OCI-LY3 (cell line): ENCODE data around the gene CHRM3.
A peak's percentile ranks its signal among the peaks of the same experiment; 100 is the strongest.
"Not testable (repeated sequence)": the region's sequence is repeated elsewhere in the genome, so short reads cannot be mapped to it uniquely, and the experiment has no call there.

Experiments
- H2AFZ ChIP-seq: fragments of 200-600, 300-600 bp; shearing (Covaris generic); 2 replicates; pipeline ENCODE4 v1.6.0; 2014; ENCODE audit warnings: antibody characterized with exemption, low read depth, low read length
- H3K27ac ChIP-seq: fragments of 200-600, 300-600 bp; sonication (generic); 2 replicates; pipeline ENCODE4 v1.5.1; 2014; ENCODE audit warnings: mild to moderate bottlenecking, low read length, moderate library complexity, mixed read lengths
- H3K27me3 ChIP-seq: fragments of 200-600, 300-600 bp; sonication (generic); 2 replicates; pipeline ENCODE4 v1.6.1; 2014; ENCODE audit warnings: low read depth, low read length, mixed read lengths
- H3K36me3 ChIP-seq: fragments of 200-600, 300-600 bp; sonication (generic); replicated peaks from 2 replicates; pipeline ENCODE3; 2014; ENCODE audit warnings: low read depth, low read length, mixed read lengths
- H3K4me1 ChIP-seq: fragments of 300-600, 200-600 bp; sonication (generic); 2 replicates; pipeline ENCODE4 v1.6.1; 2014; ENCODE audit warnings: low read length, mixed read lengths
- H3K4me2 ChIP-seq: fragments of 200-600, 300-600 bp; sonication (generic); 2 replicates; pipeline ENCODE4 v1.6.1; 2014; ENCODE audit warnings: low read length, mixed read lengths
- H3K4me3 ChIP-seq: fragments of 300-600, 200-600 bp; sonication (generic); 2 replicates; pipeline ENCODE4 v1.5.1; 2014; ENCODE audit warnings: antibody characterized with exemption, mild to moderate bottlenecking, low read length, moderate library complexity
- H3K79me2 ChIP-seq: fragments of 300-600, 200-600 bp; shearing (Covaris generic); 2 replicates; pipeline ENCODE4 v1.6.1; 2014; ENCODE audit warnings: mild to moderate bottlenecking, low read length, mixed read lengths
- H3K9ac ChIP-seq: fragments of 300-600, 200-600 bp; shearing (Covaris generic); 2 replicates; pipeline ENCODE4 v1.6.0; 2014; ENCODE audit warnings: mild to moderate bottlenecking, low read length, moderate library complexity
- H3K9me3 ChIP-seq: fragments of 200-600, 300-600 bp; shearing (Covaris generic); 2 replicates; pipeline ENCODE4 v1.6.1; 2014; ENCODE audit warnings: low read length, mixed read lengths; ENCODE audit not compliant: insufficient read depth
- H4K20me1 ChIP-seq: fragments of 200-600, 300-600 bp; sonication (generic); 2 replicates; pipeline ENCODE4 v1.6.1; 2016; ENCODE audit warnings: low read length, mixed read lengths; ENCODE audit not compliant: insufficient read depth
- EZH2phosphoT487 ChIP-seq: fragments of 200-600 bp; shearing (Covaris generic); IDR thresholded peaks from 2 replicates; pipeline ENCODE4 v1.6.1; 2018; ENCODE audit warnings: antibody characterized with exemption, mixed run types, low read depth
- TF ChIP-seq, protein P1 (sequence below): fragments of 200-600, 300-600 bp; sonication (generic); IDR thresholded peaks from 2 replicates; pipeline ENCODE4 v1.5.1; 2014; ENCODE audit warnings: antibody characterized with exemption, low read length, low read depth

Gene CHRM3

DNA sequence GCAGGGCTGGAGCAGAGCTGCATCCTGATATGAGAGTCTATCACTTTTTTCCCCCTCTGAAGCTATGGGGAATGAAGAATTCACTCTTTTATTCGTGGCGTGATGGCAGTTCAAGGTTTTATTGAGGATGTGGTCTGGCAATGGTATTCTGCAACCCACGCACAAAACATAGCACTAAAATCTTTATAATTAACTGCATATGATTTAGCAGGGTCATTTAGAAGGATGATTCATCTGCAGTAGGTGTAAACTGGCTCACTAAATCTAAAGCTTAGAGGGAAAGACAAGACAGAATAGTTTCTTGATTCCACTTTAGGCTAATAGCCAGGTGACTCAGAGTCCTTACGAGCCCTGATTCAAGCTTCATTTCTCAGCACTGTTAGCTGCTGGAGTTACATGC, 25.0 kb upstream of the CHRM3 start:
- Histone ChIP-seq H3K36me3 (no peaks in the 10 kb centered on the region), H3K4me3 (no peak overlapping the region), H3K79me2 (no peaks in the 10 kb centered on the region), H3K4me1 (peaks cover 12% of the 10 kb centered on the region), H3K4me2 (no peak overlapping the region), H3K27ac (no peak overlapping the region), H4K20me1 (no peaks in the 10 kb centered on the region), H2AFZ (no peak overlapping the region), H3K9ac (no peak overlapping the region), H3K9me3 (no peaks in the 10 kb centered on the region), H3K27me3 (peaks cover 11% of the 10 kb centered on the region; the same call in 1 of the 2 replicates)
- TF ChIP-seq EZH2phosphoT487, result no peak
- TF ChIP-seq, protein P1, sequence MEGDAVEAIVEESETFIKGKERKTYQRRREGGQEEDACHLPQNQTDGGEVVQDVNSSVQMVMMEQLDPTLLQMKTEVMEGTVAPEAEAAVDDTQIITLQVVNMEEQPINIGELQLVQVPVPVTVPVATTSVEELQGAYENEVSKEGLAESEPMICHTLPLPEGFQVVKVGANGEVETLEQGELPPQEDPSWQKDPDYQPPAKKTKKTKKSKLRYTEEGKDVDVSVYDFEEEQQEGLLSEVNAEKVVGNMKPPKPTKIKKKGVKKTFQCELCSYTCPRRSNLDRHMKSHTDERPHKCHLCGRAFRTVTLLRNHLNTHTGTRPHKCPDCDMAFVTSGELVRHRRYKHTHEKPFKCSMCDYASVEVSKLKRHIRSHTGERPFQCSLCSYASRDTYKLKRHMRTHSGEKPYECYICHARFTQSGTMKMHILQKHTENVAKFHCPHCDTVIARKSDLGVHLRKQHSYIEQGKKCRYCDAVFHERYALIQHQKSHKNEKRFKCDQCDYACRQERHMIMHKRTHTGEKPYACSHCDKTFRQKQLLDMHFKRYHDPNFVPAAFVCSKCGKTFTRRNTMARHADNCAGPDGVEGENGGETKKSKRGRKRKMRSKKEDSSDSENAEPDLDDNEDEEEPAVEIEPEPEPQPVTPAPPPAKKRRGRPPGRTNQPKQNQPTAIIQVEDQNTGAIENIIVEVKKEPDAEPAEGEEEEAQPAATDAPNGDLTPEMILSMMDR, result no peak

DNA sequence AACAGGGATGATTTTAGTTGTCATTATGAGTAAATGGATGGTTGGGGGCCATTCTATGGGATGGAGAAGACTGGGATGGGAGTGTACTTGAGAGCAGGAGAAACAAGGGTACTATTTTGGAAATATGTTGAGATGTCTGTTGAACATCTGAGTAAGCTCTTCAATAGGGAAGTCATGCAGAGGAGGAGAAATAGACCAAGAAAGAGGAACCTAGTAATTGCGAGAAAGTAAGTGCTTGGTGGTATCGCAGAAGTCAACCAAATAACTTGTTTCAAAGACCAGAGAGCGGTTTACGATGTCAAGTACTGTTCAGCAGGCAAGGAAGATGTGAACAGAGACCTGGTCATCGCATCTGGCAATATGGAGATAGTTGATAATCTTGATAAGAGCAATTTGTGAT, 22.4 kb upstream of the CHRM3 start:
- peaks cover 11% of the 10 kb centered on the region; the same call in 1 of the 2 replicates for H3K27me3 ChIP-seq
- H3K79me2 ChIP-seq, result no peaks in the 10 kb centered on the region
- H3K4me2 ChIP-seq, result peak overlapping the region; percentile 62
- H2AFZ ChIP-seq, result peak overlapping the region; percentile 62
- TF ChIP-seq, protein P1, result no peak
- no peak for TF ChIP-seq EZH2phosphoT487
- H3K4me1 ChIP-seq, result peaks cover 16% of the 10 kb centered on the region
- no peaks in the 10 kb centered on the region for H3K36me3 ChIP-seq
- H3K9ac ChIP-seq, result no peak overlapping the region
- H3K9me3 ChIP-seq, result no peaks in the 10 kb centered on the region
- peak overlapping the region; percentile 12; the same call in 1 of the 2 replicates for H3K4me3 ChIP-seq
- H4K20me1 ChIP-seq, result no peaks in the 10 kb centered on the region
- no peak overlapping the region for H3K27ac ChIP-seq

DNA sequence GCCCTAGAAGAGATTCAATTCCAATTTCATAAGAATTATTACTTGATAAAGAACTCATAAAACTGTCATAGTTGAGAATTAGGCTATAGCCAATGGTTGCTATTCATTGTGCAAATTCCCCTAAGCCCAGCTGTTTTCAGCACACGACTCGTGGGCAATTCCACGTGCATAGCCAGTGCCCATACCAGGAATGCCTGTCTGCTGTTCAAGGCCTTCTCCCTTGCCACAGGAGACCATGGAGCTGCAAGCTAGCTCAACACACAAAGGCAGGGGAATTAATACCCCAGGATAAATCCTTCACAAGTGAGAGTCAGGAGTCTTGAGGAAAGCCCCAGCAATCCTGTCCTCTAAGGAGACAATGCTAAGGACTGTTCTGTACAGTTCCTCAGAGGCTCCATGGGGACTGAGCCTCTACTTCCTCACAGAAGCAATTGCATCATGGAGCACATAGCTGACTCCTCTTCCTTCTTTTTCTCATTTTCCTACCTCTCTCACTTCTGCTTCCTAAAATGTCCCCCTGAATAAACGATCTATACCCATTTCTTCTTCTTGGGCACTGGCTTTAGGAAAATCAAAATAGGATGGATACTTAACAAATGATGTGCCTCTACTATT, 19.1 kb upstream of the CHRM3 start:
- TF ChIP-seq, protein P1, result no peak
- no peak for TF ChIP-seq EZH2phosphoT487
- Histone ChIP-seq H3K27ac (no peak overlapping the region), H3K4me3 (no peak overlapping the region), H3K9me3 (no peaks in the 10 kb centered on the region), H3K4me1 (peaks cover 16% of the 10 kb centered on the region), H3K79me2 (no peaks in the 10 kb centered on the region), H3K4me2 (no peak overlapping the region), H3K27me3 (peaks cover 11% of the 10 kb centered on the region; the same call in 1 of the 2 replicates), H2AFZ (no peak overlapping the region), H4K20me1 (no peaks in the 10 kb centered on the region), H3K36me3 (no peaks in the 10 kb centered on the region), H3K9ac (no peak overlapping the region)

DNA sequence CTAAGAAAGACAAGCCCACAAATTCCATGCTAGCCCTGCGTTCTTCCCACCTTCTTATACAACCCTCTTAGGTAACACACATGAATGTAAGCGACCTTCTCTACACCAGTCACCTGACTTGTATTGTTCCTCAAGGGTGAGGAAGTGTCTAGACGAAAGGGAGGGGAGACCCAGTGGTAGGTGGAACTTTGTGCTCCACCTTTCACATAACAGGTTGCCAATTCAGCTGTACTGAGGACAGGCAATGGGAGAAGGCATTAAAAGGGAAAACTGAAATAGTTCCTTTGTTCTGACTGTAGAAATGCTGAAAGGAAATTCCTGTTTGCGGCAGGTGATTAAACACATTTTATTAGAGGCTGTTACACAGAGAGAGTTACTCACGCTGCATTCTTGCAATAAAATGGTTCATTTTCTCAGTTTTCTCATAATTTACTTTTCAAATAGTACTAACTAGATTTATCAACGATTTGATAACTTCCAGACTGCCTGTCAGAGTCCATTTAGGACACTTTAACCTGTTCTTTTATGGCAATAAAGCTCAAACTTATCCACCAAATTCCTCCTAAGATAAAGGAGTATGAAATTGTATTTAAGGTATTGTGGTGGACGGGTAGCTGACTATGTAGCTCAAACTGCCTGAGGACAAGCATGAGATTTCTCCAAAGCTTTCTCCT, 17.8 kb upstream of the CHRM3 start:
- Histone ChIP-seq H3K9ac (no peak overlapping the region), H3K27ac (no peak overlapping the region), H2AFZ (no peak overlapping the region), H3K9me3 (no peaks in the 10 kb centered on the region), H3K79me2 (no peaks in the 10 kb centered on the region), H3K4me3 (no peak overlapping the region), H3K4me2 (no peak overlapping the region), H4K20me1 (no peaks in the 10 kb centered on the region), H3K27me3 (peaks cover 11% of the 10 kb centered on the region; the same call in 1 of the 2 replicates), H3K36me3 (no peaks in the 10 kb centered on the region), H3K4me1 (peaks cover 15% of the 10 kb centered on the region)
- TF ChIP-seq EZH2phosphoT487, result no peak
- TF ChIP-seq, protein P1, result no peak

DNA sequence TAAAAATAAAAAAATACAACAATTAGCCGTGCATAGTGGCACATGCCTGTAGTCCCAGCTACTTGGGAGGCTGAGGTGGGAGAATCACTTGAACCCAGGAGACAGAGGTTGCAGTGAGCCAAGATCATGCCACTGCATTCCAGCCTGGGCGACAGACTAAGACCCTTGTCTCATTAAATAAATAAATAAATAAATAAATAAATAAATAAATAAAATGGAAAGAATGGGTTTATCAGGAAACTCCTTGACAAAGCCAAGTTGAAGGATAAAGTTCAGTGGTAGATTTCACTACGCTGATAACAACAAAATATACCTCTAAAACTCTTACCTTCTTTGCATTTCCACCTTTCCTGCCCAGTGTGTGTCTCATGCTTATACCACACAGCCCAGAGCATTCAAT, 15.5 kb upstream of the CHRM3 start:
- H2AFZ ChIP-seq, H3K4me1 ChIP-seq, H3K27ac ChIP-seq, H3K4me2 ChIP-seq, H3K4me3 ChIP-seq, H3K27me3 ChIP-seq, H3K36me3 ChIP-seq, H4K20me1 ChIP-seq, H3K79me2 ChIP-seq, H3K9me3 ChIP-seq, H3K9ac ChIP-seq: not testable (repeated sequence)
